Measurements from ENCODE around the gene SCP2. TPM values are rescaled to one million over a fixed set of nuclear protein-coding genes. Genes with fewer than 3 reads are reported as not detected.

SCP2 gene
- total and polyA plus RNA-seq, 2 of the 4 experiments (the other 2 are of a cell fraction) = 70.4 to 83.1 TPM

DNA sequence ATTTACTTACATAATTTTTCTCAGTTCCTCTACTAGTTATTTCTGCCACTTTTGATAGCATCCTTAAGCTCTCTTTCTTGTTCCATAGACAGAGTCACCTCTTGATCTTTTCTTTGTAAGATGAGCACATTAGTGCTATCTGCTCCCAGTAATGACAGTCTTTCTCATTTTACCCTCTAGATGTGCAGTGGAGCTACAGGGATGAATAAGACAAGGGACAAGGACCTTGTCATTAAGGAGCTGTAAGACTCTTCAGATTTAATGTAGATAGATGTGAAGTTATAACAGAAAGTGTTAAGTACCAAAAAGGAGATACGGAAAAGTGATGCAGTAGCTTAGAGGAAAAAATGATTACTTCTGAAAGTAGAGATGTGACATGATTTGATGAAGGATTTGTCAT lies 20.4 kb downstream of the SCP2 start:
- H2BK5ac ChIP-seq (ENCODE audit: low read depth, low read length, poor library complexity, severe bottlenecking) = no peak overlapping the region
- dilution Hi-C loops (cut with HindIII; ENCODE audit: low sequenced_read_pairs, unreplicated experiment) (no loop called here), intact Hi-C loops (cut with micrococcal nuclease) (loop anchor here (5.0 kb wide), 1 partner anchor 40 kb away; no protein-coding TSS in a partner anchor), in situ Hi-C loops (cut with MboI; ENCODE audit: low sequenced_read_pairs) (no loop called here)
- H3K79me1 ChIP-seq (ENCODE audit: low read depth in 1 of 2, low read length in 2 of 2) = peaks cover 0 to 3% of the 10 kb centered on the region in 2 experiments; a peak in 1 of 4 replicates
- H4K91ac ChIP-seq (ENCODE audit: insufficient read depth, low read depth, low read length) = no peak overlapping the region
- no peaks in the 10 kb centered on the region for H3K27me3 ChIP-seq (ENCODE audit: control insufficient read depth, insufficient read depth, low read length)
- no peak overlapping the region for H3K18ac ChIP-seq (ENCODE audit: low read depth, low read length)
- H3K27ac ChIP-seq (ENCODE audit: insufficient read depth, low read length) = no peak overlapping the region
- ATAC-seq (ENCODE audit: low read depth) (no peak), DNase-seq (no peak)
- no peak overlapping the region for H4K8ac ChIP-seq (ENCODE audit: low read depth in 2 of 2, low read length in 2 of 2)
- H3K9ac ChIP-seq (ENCODE audit: low read depth, low read length) = no peak overlapping the region
- H2AK5ac ChIP-seq (ENCODE audit: low read depth, low read length) = no peak overlapping the region
- WGBS, 2 experiments (ENCODE audit: extremely low coverage in 2 of 2, insufficient read length in 1 of 2) = no CpG with 5 or more reads among the region's 1 CpG
- no peaks in the 10 kb centered on the region for H3K9me3 ChIP-seq (ENCODE audit: control insufficient read depth, insufficient read depth, low read length)
- H4K20me1 ChIP-seq (ENCODE audit: insufficient read depth, low read length) = no peaks in the 10 kb centered on the region
- H3K4ac ChIP-seq (ENCODE audit: low read depth, low read length) = no peak overlapping the region
- peaks cover 8% of the 10 kb centered on the region; the same call in 1 of the 2 replicates for H3K9me1 ChIP-seq (ENCODE audit: insufficient read depth, low read length)
- no peak overlapping the region for H3K4me2 ChIP-seq (ENCODE audit: low read depth, low read length)
- H2BK120ac ChIP-seq (ENCODE audit: low read depth, low read length) = no peak overlapping the region
- TF ChIP-seq USF2 (IDR thresholded peaks at IDR 0.05; ENCODE audit: low read depth, low read length) (no peak), NFE2L2 (IDR thresholded peaks at IDR 0.05; ENCODE audit: low read depth, low read length) (no peak), SMC3 (IDR thresholded peaks at IDR 0.05; ENCODE audit: low read depth, low read length) (no peak), RFX5 (IDR thresholded peaks at IDR 0.05; ENCODE audit: low read depth, low read length) (no peak), FOS (IDR thresholded peaks at IDR 0.05; ENCODE audit: low read depth, low read length) (no peak), CEBPB (IDR thresholded peaks at IDR 0.05; ENCODE audit: low read depth, low read length) (no peak), CHD1 (IDR thresholded peaks at IDR 0.05; ENCODE audit: low read depth, low read length) (no peak), CTCF (conservative IDR thresholded peaks at IDR 0.05; ENCODE audit: low read depth, low read length) (no peak), BHLHE40 (IDR thresholded peaks at IDR 0.05; ENCODE audit: low read depth, low read length) (no peak), MAFK (IDR thresholded peaks at IDR 0.05; ENCODE audit: low read depth, low read length) (no peak), MXI1 (IDR thresholded peaks at IDR 0.05; ENCODE audit: borderline replicate concordance, low read depth, low read length) (no peak), POLR2A (IDR thresholded peaks at IDR 0.05; ENCODE audit: low read depth, low read length) (no peak), MAZ (IDR thresholded peaks at IDR 0.05; ENCODE audit: borderline replicate concordance, low read depth, low read length) (no peak), RCOR1 (IDR thresholded peaks at IDR 0.05; ENCODE audit: insufficient replicate concordance, low read length) (no peak)
- POLR2A ChIA-PET (ENCODE audit: unreplicated experiment) = no interaction called here
- peaks cover 6% of the 10 kb centered on the region for H3K36me3 ChIP-seq (ENCODE audit: control insufficient read depth, insufficient read depth, low read length)
- no peak overlapping the region for H4K5ac ChIP-seq (ENCODE audit: low read depth, low read length)
- no peak overlapping the region for H2BK15ac ChIP-seq (ENCODE audit: low read depth, low read length)
- H3K14ac ChIP-seq (replicated peaks; ENCODE audit: low read depth, low read length) = no peak overlapping the region
- no peak overlapping the region for H2AK9ac ChIP-seq (replicated peaks; ENCODE audit: low read depth, low read length, poor library complexity)
- no peak overlapping the region for H3K23ac ChIP-seq (ENCODE audit: low read depth, low read length)
- H3K4me1 ChIP-seq (ENCODE audit: control insufficient read depth, insufficient read depth, low read length) = no peaks in the 10 kb centered on the region
- no peak overlapping the region for H3K56ac ChIP-seq (ENCODE audit: extremely low read depth, insufficient read depth, low read length)
- BruUV-seq (replicated peaks) = no TSS peak
- CTCF ChIA-PET = interaction anchor here (0.5 kb wide), 1 partner anchor 53 kb away, joined by 4 read pairs; no protein-coding TSS in a partner anchor
- no peak overlapping the region for H3K4me3 ChIP-seq (ENCODE audit: insufficient read depth, low read depth, low read length)
- no peak overlapping the region for H2BK20ac ChIP-seq (ENCODE audit: low read depth, low read length)
- no peak overlapping the region for H2AFZ ChIP-seq (replicated peaks; ENCODE audit: low read length, poor library complexity)
